SH-SY5Y (cell line): Measurements from ENCODE around the gene OR2B6.

Source experiments
- GATA2 ChIP-seq: IDR thresholded peaks from 2 replicates; pipeline ENCODE4 v1.6.1; 2011; ENCODE audit warnings: mild to moderate bottlenecking, low read depth, low read length
- GATA3 ChIP-seq: IDR thresholded peaks from 2 replicates; pipeline ENCODE4 v1.6.1; 2011; ENCODE audit warnings: low read depth, mild to moderate bottlenecking, low read length, moderate library complexity

GRCh38 chr6:28005152-28005890 lies 48.3 kb downstream of the OR2B6 start:
- TF ChIP-seq GATA3 (no peak), GATA2 (no peak)
